Measurements from ENCODE around the gene CLK2. TPM values are rescaled to one million over a fixed set of nuclear protein-coding genes. Genes with fewer than 3 reads are reported as not detected.

CLK2 gene
- 13.1 and 15.4 TPM in 2 replicates for total RNA-seq

GRCh38 chr1:155273343-155274245 is at the start of gene CLK2:
Gene CLK2 (minus strand): TSS chr1:155273504. CDS start chr1:155270977, 2,527 bp downstream.

GRCh38 chr1:155320661-155321617 is 47.6 kb upstream of the CLK2 start, which contains the start of gene RUSC1:
Gene RUSC1 (plus strand): TSS chr1:155320894. CDS start chr1:155321774, 880 bp downstream.

GRCh38 chr1:155308493-155309422 is 35.5 kb upstream of the CLK2 start, which contains the start of gene FDPS:
Gene FDPS (plus strand): TSS chr1:155308866. CDS start chr1:155309790, 924 bp downstream.

GRCh38 chr1:155301342-155301841 is 28.1 kb upstream of the CLK2 start, which contains the start of gene PKLR:
Gene PKLR (minus strand): TSS chr1:155301438. CDS start chr1:155301395, 43 bp downstream.

GRCh38 chr1:155277070-155277901 is 4.0 kb upstream of the CLK2 start, which contains the start of gene HCN3:
Gene HCN3 (plus strand): TSS chr1:155277463. CDS start chr1:155277591, 128 bp downstream.

GRCh38 chr1:155261852-155262673 is 11.2 kb downstream of the CLK2 start, which contains the start of gene SCAMP3:
Gene SCAMP3 (minus strand): TSS chr1:155262360. CDS start chr1:155262151, 209 bp downstream.

GRCh38 chr1:155255243-155256007 is 17.9 kb downstream of the CLK2 start, which contains the start of gene ENTREP3:
Gene ENTREP3 (minus strand): TSS chr1:155255483. CDS start chr1:155254877, 606 bp downstream.

Other genes with a start within 250 kb of the CLK2 start
- not detected in 2 replicates for gene DCST2, start 239.7 kb downstream of the CLK2 start, total RNA-seq
- not detected in 2 replicates for gene DCST1, start 239.7 kb downstream of the CLK2 start, total RNA-seq
- 763 and 804 TPM in 2 replicates for gene ADAM15, start 222.2 kb downstream of the CLK2 start, total RNA-seq
- gene EFNA4, start 209.8 kb downstream of the CLK2 start, total RNA-seq = 7.9 and 9.4 TPM in 2 replicates
- gene EFNA3, start 194.7 kb downstream of the CLK2 start, total RNA-seq = 0.64 and 0.80 TPM in 2 replicates
- 30.8 and 33.2 TPM in 2 replicates for gene EFNA1, start 145.6 kb downstream of the CLK2 start, total RNA-seq
- gene SLC50A1, start 137.7 kb downstream of the CLK2 start, total RNA-seq = 35.6 and 39.2 TPM in 2 replicates
- 98.3 and 118 TPM in 2 replicates for gene DPM3, start 133.0 kb downstream of the CLK2 start, total RNA-seq
- gene KRTCAP2, start 100.2 kb downstream of the CLK2 start, total RNA-seq = 160 and 168 TPM in 2 replicates
- gene TRIM46, start 99.7 kb downstream of the CLK2 start, total RNA-seq = 1.4 and 2.7 TPM in 2 replicates
- gene THBS3, start 65.6 kb downstream of the CLK2 start, total RNA-seq = 2.7 and 4.0 TPM in 2 replicates
- gene MTX1, start 64.8 kb downstream of the CLK2 start, total RNA-seq = 74.1 and 76.9 TPM in 2 replicates
- 15.2 and 15.3 TPM in 2 replicates for gene ENTREP3, start 18.0 kb downstream of the CLK2 start, total RNA-seq
- 111 and 127 TPM in 2 replicates for gene SCAMP3, start 11.1 kb downstream of the CLK2 start, total RNA-seq
- 0.20 TPM in 2 replicates for gene HCN3, start 4.0 kb upstream of the CLK2 start, total RNA-seq
- gene PKLR, start 27.9 kb upstream of the CLK2 start, total RNA-seq = not detected in 2 replicates
- gene FDPS, start 35.4 kb upstream of the CLK2 start, total RNA-seq = 469 and 476 TPM in 2 replicates
- gene RUSC1, start 47.4 kb upstream of the CLK2 start, total RNA-seq = 33.0 and 39.0 TPM in 2 replicates